Fibroblast of lung (primary cell): ENCODE measurements around the gene ATP10A.

Experiments used
- CTCF ChIP-seq, 2 donors: IDR thresholded peaks in 1 of 2; conservative IDR thresholded peaks in 1 of 2; 1 replicate in 1 of 2; 2 replicates in 1 of 2; pipeline ENCODE4 v1.5.1; 2011 to 2012; ENCODE audit warnings: low read length in 2 of 2, control low read depth in 1 of 2, inconsistent platforms in 1 of 2, low read depth in 1 of 2, mild to moderate bottlenecking in 1 of 2
- EZH2 ChIP-seq: IDR thresholded peaks from 2 replicates; pipeline ENCODE4 v1.5.1; 2012; ENCODE audit warnings: low read length, control low read depth, mild to moderate bottlenecking; ENCODE audit errors: missing control alignments

DNA sequence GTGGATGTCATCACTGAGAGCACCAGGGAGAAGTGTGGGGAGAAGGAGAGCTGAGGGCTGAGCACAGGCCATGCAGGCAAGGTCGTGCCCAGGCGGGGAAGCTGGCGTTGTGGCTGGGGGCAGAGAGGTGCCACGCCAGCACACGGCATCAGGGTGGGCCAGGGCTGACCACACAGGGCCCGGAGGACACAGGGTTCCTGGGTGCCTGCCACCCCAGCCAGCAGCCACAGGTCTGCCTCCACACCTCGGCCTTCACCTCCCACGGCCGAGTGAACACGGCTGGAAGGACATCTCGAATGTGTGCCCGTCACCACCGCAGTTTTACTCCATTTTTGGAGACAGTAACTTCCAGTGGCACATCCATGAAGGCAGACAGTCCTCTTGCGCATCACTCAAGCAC, 77.1 kb downstream of the ATP10A start:
- TF ChIP-seq CTCF (conservative IDR thresholded peaks at IDR 0.05 in 1 of 2, IDR thresholded peaks at IDR 0.05 in 1 of 2; ENCODE audit: low read depth in 1 of 2, low read length in 2 of 2): no peak
- TF ChIP-seq EZH2: no peak
